Measurements from ENCODE around the gene LCORL. TPM values are rescaled to one million over a fixed set of nuclear protein-coding genes. Genes with fewer than 3 reads are reported as not detected.
"Not testable (repeated sequence)": the region's sequence is repeated elsewhere in the genome, so short reads cannot be mapped to it uniquely, and the experiment has no call there.

The LCORL gene
- polyA plus RNA-seq, 5 donors = 11.7 to 23.9 (median 19.1) TPM

GRCh38 chr4:17859793-17860406 lies 161.7 kb downstream of the LCORL start:
- no peak for DNase-seq

- no peak for DNase-seq
Measured at GRCh38 chr4:17854036-17854435, 167.5 kb downstream of the LCORL start.

- no peak for DNase-seq
Measured at GRCh38 chr4:17851959-17852358, 169.6 kb downstream of the LCORL start.

- not testable (repeated sequence) for DNase-seq
Measured at GRCh38 chr4:17850295-17850694, 171.3 kb downstream of the LCORL start.

GRCh38 chr4:17846266-17846665 lies 175.3 kb downstream of the LCORL start:
- no peak for DNase-seq

- DNase-seq = no peak
Measured at GRCh38 chr4:17823871-17824669, 197.5 kb downstream of the LCORL start.

- peak in 1 of 2 donors; percentile 29 for DNase-seq
Measured at GRCh38 chr4:17817027-17817426, 204.5 kb downstream of the LCORL start.

- no peak for DNase-seq
Measured at GRCh38 chr4:17816142-17816541, 205.4 kb downstream of the LCORL start.

- no peak for DNase-seq
Measured at GRCh38 chr4:17814140-17814539, 207.4 kb downstream of the LCORL start.

- DNase-seq = no peak
Measured at GRCh38 chr4:17812801-17813200, 208.8 kb downstream of the LCORL start.

GRCh38 chr4:17812125-17812524 lies 209.4 kb downstream of the LCORL start:
- no peak for DNase-seq

- peak in 1 of 2 donors; percentile 29 for DNase-seq
Measured at GRCh38 chr4:17811078-17811603, 210.4 kb downstream of the LCORL start.

GRCh38 chr4:17810260-17811077 lies 211.1 kb downstream of the LCORL start, which contains the start of the genes DCAF16 and NCAPG:
TSS of gene DCAF16 (minus strand) at chr4:17810757. CDS start at chr4:17804141, 6,616 bp downstream.
TSS of gene NCAPG (plus strand) at chr4:17810979. CDS start at chr4:17811078, 99 bp downstream.
- DNase-seq = peak; percentile 99

- DNase-seq = no peak
Measured at GRCh38 chr4:17809667-17810066, 211.9 kb downstream of the LCORL start.

GRCh38 chr4:17807446-17807845 lies 214.1 kb downstream of the LCORL start:
- DNase-seq = peak in 1 of 2 donors; percentile 22

GRCh38 chr4:17805580-17806155 lies 215.9 kb downstream of the LCORL start:
- no peak for DNase-seq

GRCh38 chr4:17797808-17798207 lies 223.7 kb downstream of the LCORL start:
- no peak for DNase-seq

GRCh38 chr4:17794730-17795129 lies 226.8 kb downstream of the LCORL start:
- no peak for DNase-seq

All from right lung (tissue), 5 donors.